ENCODE measurements around the gene NUDT7.

The NUDT7 gene

GRCh38 chr16:77677129-77677528 lies 45.2 kb upstream of the NUDT7 start (continued):
- no peak for TF ChIP-seq ZNF302 (tag by site-specific recombination; IDR thresholded peaks at IDR 0.05; ENCODE audit: low read depth)
- no peak for TF ChIP-seq ZNF426 (tag by site-specific recombination; IDR thresholded peaks at IDR 0.05)
- TF ChIP-seq FEZF1 (tag by site-specific recombination; IDR thresholded peaks at IDR 0.05), result no peak
- no peak for TF ChIP-seq ZNF239 (tag by site-specific recombination; IDR thresholded peaks at IDR 0.05)

- ChIA-PET CTCF (interaction anchor here (1.1 to 1.2 kb wide), 3 partner anchors 292 to 421 kb away, joined by 3 to 7 read pairs (median 4); partner anchors contain the start of gene WWOX), POLR2A (no interaction called here)
- Histone ChIP-seq H3K9me3 (ENCODE audit: control insufficient read depth, insufficient read depth, low read depth, low read length) (no peaks in the 10 kb centered on the region), H3K36me3 (ENCODE audit: control insufficient read depth in 2 of 2, insufficient read depth in 1 of 2, low read length in 2 of 2) (no peaks in the 10 kb centered on the region), H3K4me1 (ENCODE audit: control insufficient read depth, insufficient read depth, low read length) (no peaks in the 10 kb centered on the region), H3K4me3 (ENCODE audit: low read depth, low read length) (no peak overlapping the region), H3K27ac (ENCODE audit: extremely low read depth, low read depth, low read length) (no peak overlapping the region)
- no peak for TF ChIP-seq KLF7 (tag by site-specific recombination; IDR thresholded peaks at IDR 0.05; ENCODE audit: borderline replicate concordance)
- TF ChIP-seq SETDB1 (IDR thresholded peaks at IDR 0.05; ENCODE audit: insufficient read length, low read length), result no peak
- no peak for TF ChIP-seq ZNF529 (tag by site-specific recombination; IDR thresholded peaks at IDR 0.05; ENCODE audit: insufficient replicate concordance)
Measured at GRCh38 chr16:77679391-77679790, 42.9 kb upstream of the NUDT7 start.

GRCh38 chr16:77679901-77680300 lies 42.4 kb upstream of the NUDT7 start:
- Histone ChIP-seq H3K4me1 (ENCODE audit: control insufficient read depth, insufficient read depth, low read length) (no peaks in the 10 kb centered on the region), H3K36me3 (ENCODE audit: control insufficient read depth in 2 of 2, insufficient read depth in 1 of 2, low read length in 2 of 2) (no peaks in the 10 kb centered on the region), H3K4me3 (ENCODE audit: low read depth, low read length) (no peak overlapping the region), H3K9me3 (ENCODE audit: control insufficient read depth, insufficient read depth, low read depth, low read length) (no peaks in the 10 kb centered on the region), H3K27ac (ENCODE audit: extremely low read depth, low read depth, low read length) (no peak overlapping the region)
- ChIA-PET CTCF (interaction anchor here (1.1 to 1.2 kb wide), 2 partner anchors 292 to 420 kb away, joined by 4 to 7 read pairs; partner anchors contain the start of gene WWOX), POLR2A (no interaction called here)
- TF ChIP-seq TSHZ1 (tag by site-specific recombination; IDR thresholded peaks at IDR 0.05; ENCODE audit: borderline replicate concordance) (no peak), GLI4 (tag by site-specific recombination; IDR thresholded peaks at IDR 0.05) (no peak), GLIS1 (tag by site-specific recombination; IDR thresholded peaks at IDR 0.05) (no peak), ZFP37 (tag by site-specific recombination; IDR thresholded peaks at IDR 0.05) (no peak), ZNF133 (tag by site-specific recombination; IDR thresholded peaks at IDR 0.05) (no peak), ZBTB8A (tag by site-specific recombination; IDR thresholded peaks at IDR 0.05) (no peak), ZNF747 (tag by site-specific recombination; IDR thresholded peaks at IDR 0.05) (no peak), ZNF585B (tag by site-specific recombination; IDR thresholded peaks at IDR 0.05) (no peak), ZNF169 (tag by site-specific recombination; IDR thresholded peaks at IDR 0.05) (no peak), ZSCAN18 (tag by site-specific recombination; IDR thresholded peaks at IDR 0.05) (no peak), ZFP41 (tag by site-specific recombination; IDR thresholded peaks at IDR 0.05; ENCODE audit: borderline replicate concordance) (no peak), ZNF311 (tag by site-specific recombination; IDR thresholded peaks at IDR 0.05; ENCODE audit: borderline replicate concordance) (no peak), HOXA7 (CRISPR knock-in tag; IDR thresholded peaks at IDR 0.05; ENCODE audit: borderline replicate concordance) (no peak), OVOL3 (tag by site-specific recombination; IDR thresholded peaks at IDR 0.05) (no peak), ZNF791 (tag by site-specific recombination; IDR thresholded peaks at IDR 0.05) (no peak), KLF8 (tag by site-specific recombination; IDR thresholded peaks at IDR 0.05) (no peak), ZNF621 (tag by site-specific recombination; IDR thresholded peaks at IDR 0.05) (no peak), ZNF175 (tag by site-specific recombination; IDR thresholded peaks at IDR 0.05) (no peak), ZBTB7A (tag by site-specific recombination; IDR thresholded peaks at IDR 0.05; ENCODE audit: low read depth) (no peak)

All from HEK293 (cell line).